Measurements from ENCODE around the gene GPC5. TPM values are rescaled to one million over a fixed set of nuclear protein-coding genes. Genes with fewer than 3 reads are reported as not detected.
A peak's percentile ranks its signal among the peaks of the same experiment; 100 is the strongest.

The GPC5 gene
- polyA plus RNA-seq, 4 donors, result 0.18 to 0.86 TPM; not detected in 2

DNA sequence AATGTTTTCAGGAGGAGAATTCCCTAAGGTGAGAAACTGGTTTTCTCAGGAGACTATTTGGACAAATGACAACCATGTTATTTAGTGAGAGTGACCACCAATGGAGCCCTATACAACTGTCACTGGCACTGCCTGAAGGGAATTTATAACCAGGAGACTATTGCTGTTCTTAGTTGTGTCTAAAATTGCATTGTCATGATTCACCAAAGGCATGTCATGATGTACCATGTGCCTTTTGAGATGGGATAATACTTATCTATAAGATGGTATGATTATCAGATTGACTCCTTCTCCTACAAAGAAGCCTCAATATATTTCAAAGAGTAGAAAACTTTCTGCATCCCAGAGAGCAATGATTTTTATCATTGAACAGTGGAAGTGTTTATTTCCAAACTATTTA is 1088.8 kb downstream of the GPC5 start:
- Histone ChIP-seq H3K4me1 (ENCODE audit: control insufficient read depth in 3 of 3, insufficient read depth in 2 of 3, low read depth in 1 of 3, low read length in 2 of 3) (no peaks in the 10 kb centered on the region), H3K27me3 (ENCODE audit: control insufficient read depth in 3 of 3, insufficient read depth in 3 of 3, low read length in 3 of 3) (no peaks in the 10 kb centered on the region), H3K36me3 (ENCODE audit: control insufficient read depth in 3 of 3, insufficient read depth in 2 of 3, low read depth in 1 of 3, low read length in 3 of 3) (no peaks in the 10 kb centered on the region), H3K27ac (ENCODE audit: low read depth in 1 of 3, low read length in 2 of 3) (no peak overlapping the region), H3K4me3 (ENCODE audit: low read depth in 1 of 3, low read length in 3 of 3) (no peak overlapping the region), H3K9me3 (ENCODE audit: control insufficient read depth in 2 of 2, insufficient read depth in 1 of 2, low read depth in 1 of 2, low read length in 1 of 2) (no peaks in the 10 kb centered on the region)
- FAIRE-seq (no peak), DNase-seq (no peak)

- no peaks in the 10 kb centered on the region for H3K36me3 ChIP-seq (ENCODE audit: control insufficient read depth in 3 of 3, insufficient read depth in 2 of 3, low read depth in 1 of 3, low read length in 3 of 3)
- FAIRE-seq (no peak), DNase-seq (no peak)
- H3K4me3 ChIP-seq (ENCODE audit: low read depth in 1 of 3, low read length in 3 of 3), result no peak overlapping the region
- no peaks in the 10 kb centered on the region for H3K4me1 ChIP-seq (ENCODE audit: control insufficient read depth in 3 of 3, insufficient read depth in 2 of 3, low read depth in 1 of 3, low read length in 2 of 3)
- H3K9me3 ChIP-seq (ENCODE audit: control insufficient read depth in 2 of 2, insufficient read depth in 1 of 2, low read depth in 1 of 2, low read length in 1 of 2), result no peaks in the 10 kb centered on the region
- H3K27me3 ChIP-seq (ENCODE audit: control insufficient read depth in 3 of 3, insufficient read depth in 3 of 3, low read length in 3 of 3), result no peaks in the 10 kb centered on the region
- no peak overlapping the region for H3K27ac ChIP-seq (ENCODE audit: low read depth in 1 of 3, low read length in 2 of 3)
- 83 to 92% (median 91%) methylated on average over 7 of the region's 7 CpGs for WGBS, 3 donors
Observed at GRCh38 chr13:92488249-92488852, 1089.9 kb downstream of the GPC5 start.

DNA sequence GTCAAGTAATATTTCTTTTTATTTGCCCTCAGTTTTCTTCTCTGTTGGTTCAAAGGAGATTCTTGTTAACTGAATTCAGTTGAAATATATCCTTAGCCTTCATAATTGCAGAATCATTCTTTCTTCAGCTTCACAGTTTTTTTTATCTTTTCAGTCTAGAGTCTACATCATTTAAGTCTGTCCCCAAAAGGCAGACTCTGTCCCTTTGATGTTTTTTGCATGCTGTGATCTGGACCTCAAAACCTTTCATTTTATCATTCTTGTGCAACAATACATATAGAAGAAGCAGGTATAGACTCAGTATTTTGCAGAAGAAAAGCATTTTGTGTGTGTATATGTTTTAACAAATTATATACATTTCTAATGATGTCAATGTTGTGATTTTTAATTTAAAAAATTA is 1093.4 kb downstream of the GPC5 start:
- Histone ChIP-seq H3K27me3 (ENCODE audit: control insufficient read depth in 3 of 3, insufficient read depth in 3 of 3, low read length in 3 of 3) (no peaks in the 10 kb centered on the region), H3K9me3 (ENCODE audit: control insufficient read depth in 2 of 2, insufficient read depth in 1 of 2, low read depth in 1 of 2, low read length in 1 of 2) (peaks cover 0 to 3% of the 10 kb centered on the region in 2 donors), H3K36me3 (ENCODE audit: control insufficient read depth in 3 of 3, insufficient read depth in 2 of 3, low read depth in 1 of 3, low read length in 3 of 3) (no peaks in the 10 kb centered on the region), H3K4me3 (ENCODE audit: low read depth in 1 of 3, low read length in 3 of 3) (no peak overlapping the region), H3K27ac (ENCODE audit: low read depth in 1 of 3, low read length in 2 of 3) (no peak overlapping the region), H3K4me1 (ENCODE audit: control insufficient read depth in 3 of 3, insufficient read depth in 2 of 3, low read depth in 1 of 3, low read length in 2 of 3) (no peaks in the 10 kb centered on the region)
- DNase-seq, result no peak
- FAIRE-seq, result no peak

DNA sequence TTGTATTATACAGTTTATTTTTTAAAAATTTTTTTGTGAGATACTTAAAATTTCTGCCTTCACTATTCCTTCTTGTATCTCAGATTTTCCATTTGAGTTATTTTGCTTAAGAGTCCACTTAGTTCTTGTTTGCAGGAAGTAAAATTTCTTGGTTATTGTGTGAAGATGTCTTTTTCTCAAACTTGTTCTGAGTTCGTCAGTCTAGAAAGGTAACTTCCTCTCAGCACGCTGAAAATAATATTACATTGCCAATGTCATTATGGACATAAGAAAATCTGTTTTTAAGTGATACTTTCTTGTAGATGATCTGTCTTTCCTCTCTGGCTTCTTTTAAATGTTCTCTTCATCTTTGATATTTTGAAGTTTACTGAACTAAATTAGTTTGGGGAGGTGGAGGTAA is 1096.5 kb downstream of the GPC5 start:
- peaks cover 0 to 4% of the 10 kb centered on the region in 2 donors for H3K9me3 ChIP-seq (ENCODE audit: control insufficient read depth in 2 of 2, insufficient read depth in 1 of 2, low read depth in 1 of 2, low read length in 1 of 2)
- no peaks in the 10 kb centered on the region for H3K4me1 ChIP-seq (ENCODE audit: control insufficient read depth in 3 of 3, insufficient read depth in 2 of 3, low read depth in 1 of 3, low read length in 2 of 3)
- 86 to 94% (median 90%) methylated on average over 2 of the region's 2 CpGs for WGBS, 3 donors
- no peaks in the 10 kb centered on the region for H3K36me3 ChIP-seq (ENCODE audit: control insufficient read depth in 3 of 3, insufficient read depth in 2 of 3, low read depth in 1 of 3, low read length in 3 of 3)
- no peak overlapping the region for H3K4me3 ChIP-seq (ENCODE audit: low read depth in 1 of 3, low read length in 3 of 3)
- H3K27ac ChIP-seq (ENCODE audit: low read depth in 1 of 3, low read length in 2 of 3), result no peak overlapping the region
- DNase-seq (no peak), FAIRE-seq (no peak)
- no peaks in the 10 kb centered on the region for H3K27me3 ChIP-seq (ENCODE audit: control insufficient read depth in 3 of 3, insufficient read depth in 3 of 3, low read length in 3 of 3)

GRCh38 chr13:92500192-92500591 is 1101.8 kb downstream of the GPC5 start:
- H3K9me3 ChIP-seq (ENCODE audit: control insufficient read depth in 2 of 2, insufficient read depth in 1 of 2, low read depth in 1 of 2, low read length in 1 of 2), result peaks cover 0 to 14% of the 10 kb centered on the region in 2 donors
- 32 to 47% (median 37%) methylated on average over 6 of the region's 6 CpGs for WGBS, 3 donors
- no peaks in the 10 kb centered on the region for H3K36me3 ChIP-seq (ENCODE audit: control insufficient read depth in 3 of 3, insufficient read depth in 2 of 3, low read depth in 1 of 3, low read length in 3 of 3)
- H3K27me3 ChIP-seq (ENCODE audit: control insufficient read depth in 3 of 3, insufficient read depth in 3 of 3, low read length in 3 of 3), result no peaks in the 10 kb centered on the region
- peak in 1 of 2 donors; percentile 9 for DNase-seq
- no peak overlapping the region for H3K4me3 ChIP-seq (ENCODE audit: low read depth in 1 of 3, low read length in 3 of 3)
- FAIRE-seq, result no peak
- H3K4me1 ChIP-seq (ENCODE audit: control insufficient read depth in 3 of 3, insufficient read depth in 2 of 3, low read depth in 1 of 3, low read length in 2 of 3), result no peaks in the 10 kb centered on the region
- H3K27ac ChIP-seq (ENCODE audit: low read depth in 1 of 3, low read length in 2 of 3), result no peak overlapping the region

- Histone ChIP-seq H3K27me3 (ENCODE audit: control insufficient read depth in 3 of 3, insufficient read depth in 3 of 3, low read length in 3 of 3) (no peaks in the 10 kb centered on the region), H3K4me3 (ENCODE audit: low read depth in 1 of 3, low read length in 3 of 3) (no peak overlapping the region), H3K4me1 (ENCODE audit: control insufficient read depth in 3 of 3, insufficient read depth in 2 of 3, low read depth in 1 of 3, low read length in 2 of 3) (no peaks in the 10 kb centered on the region), H3K9me3 (ENCODE audit: control insufficient read depth in 2 of 2, insufficient read depth in 1 of 2, low read depth in 1 of 2, low read length in 1 of 2) (no peaks in the 10 kb centered on the region), H3K36me3 (ENCODE audit: control insufficient read depth in 3 of 3, insufficient read depth in 2 of 3, low read depth in 1 of 3, low read length in 3 of 3) (no peaks in the 10 kb centered on the region), H3K27ac (ENCODE audit: low read depth in 1 of 3, low read length in 2 of 3) (no peak overlapping the region)
- DNase-seq, result no peak
- 64 to 69% (median 66%) methylated on average over 2 of the region's 2 CpGs for WGBS, 3 donors
- FAIRE-seq, result no peak
Observed at GRCh38 chr13:92510416-92510815, 1112.0 kb downstream of the GPC5 start.

DNA sequence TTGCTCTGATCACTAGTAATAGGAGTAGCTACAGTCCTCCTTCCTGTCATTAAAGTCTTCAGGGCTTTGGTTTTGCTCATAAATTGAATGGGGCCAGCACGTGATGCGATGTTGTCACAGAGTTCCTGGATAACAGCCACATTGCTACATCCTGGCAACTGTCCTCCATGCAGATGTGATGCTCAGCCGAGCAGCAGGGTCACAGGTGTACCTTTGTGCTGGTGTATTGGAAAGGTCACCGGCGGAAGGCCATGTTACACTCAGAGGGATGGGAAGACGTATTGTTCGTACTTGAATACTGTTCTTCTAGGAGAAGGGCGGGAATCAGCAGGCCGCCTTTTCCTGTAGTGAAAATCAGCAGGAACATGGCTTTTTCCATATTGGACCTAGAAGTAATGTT is 1114.4 kb downstream of the GPC5 start:
- 78 to 90% (median 78%) methylated on average over 9 of the region's 9 CpGs for WGBS, 3 donors
- Histone ChIP-seq H3K27ac (ENCODE audit: low read depth in 1 of 3, low read length in 2 of 3) (no peak overlapping the region), H3K4me1 (ENCODE audit: control insufficient read depth in 3 of 3, insufficient read depth in 2 of 3, low read depth in 1 of 3, low read length in 2 of 3) (no peaks in the 10 kb centered on the region), H3K36me3 (ENCODE audit: control insufficient read depth in 3 of 3, insufficient read depth in 2 of 3, low read depth in 1 of 3, low read length in 3 of 3) (no peaks in the 10 kb centered on the region), H3K4me3 (ENCODE audit: low read depth in 1 of 3, low read length in 3 of 3) (no peak overlapping the region), H3K27me3 (ENCODE audit: control insufficient read depth in 3 of 3, insufficient read depth in 3 of 3, low read length in 3 of 3) (no peaks in the 10 kb centered on the region), H3K9me3 (ENCODE audit: control insufficient read depth in 2 of 2, insufficient read depth in 1 of 2, low read depth in 1 of 2, low read length in 1 of 2) (peaks cover 0 to 9% of the 10 kb centered on the region in 2 donors)
- no peak for DNase-seq
- FAIRE-seq, result no peak

DNA sequence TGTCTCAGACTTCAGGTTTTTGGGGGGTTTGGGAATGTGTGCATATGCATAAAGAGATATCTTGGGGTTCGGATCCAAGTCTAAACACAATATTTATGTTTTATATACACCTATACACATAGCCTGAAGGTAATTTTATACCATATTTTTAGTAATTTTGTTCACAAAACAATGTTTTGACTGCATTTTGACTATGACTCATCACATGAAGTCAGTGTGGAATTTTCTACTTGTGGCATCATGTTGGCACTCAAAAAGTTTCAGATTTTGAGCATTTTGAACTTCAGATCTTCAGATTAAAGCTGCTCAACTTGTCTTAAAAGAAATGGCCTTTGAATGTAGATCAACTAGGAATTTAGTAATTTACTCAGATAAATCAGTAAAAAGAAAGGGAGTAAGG is 1115.3 kb downstream of the GPC5 start:
- H3K36me3 ChIP-seq (ENCODE audit: control insufficient read depth in 3 of 3, insufficient read depth in 2 of 3, low read depth in 1 of 3, low read length in 3 of 3), result no peaks in the 10 kb centered on the region
- no peak overlapping the region for H3K4me3 ChIP-seq (ENCODE audit: low read depth in 1 of 3, low read length in 3 of 3)
- no peaks in the 10 kb centered on the region for H3K27me3 ChIP-seq (ENCODE audit: control insufficient read depth in 3 of 3, insufficient read depth in 3 of 3, low read length in 3 of 3)
- DNase-seq (no peak), FAIRE-seq (no peak)
- H3K9me3 ChIP-seq (ENCODE audit: control insufficient read depth in 2 of 2, insufficient read depth in 1 of 2, low read depth in 1 of 2, low read length in 1 of 2), result peaks cover 0 to 9% of the 10 kb centered on the region in 2 donors
- WGBS, 3 donors, result 7 to 42% (median 22%) methylated on average over 1 of the region's 1 CpG
- no peaks in the 10 kb centered on the region for H3K4me1 ChIP-seq (ENCODE audit: control insufficient read depth in 3 of 3, insufficient read depth in 2 of 3, low read depth in 1 of 3, low read length in 2 of 3)
- H3K27ac ChIP-seq (ENCODE audit: low read depth in 1 of 3, low read length in 2 of 3), result no peak overlapping the region

DNA sequence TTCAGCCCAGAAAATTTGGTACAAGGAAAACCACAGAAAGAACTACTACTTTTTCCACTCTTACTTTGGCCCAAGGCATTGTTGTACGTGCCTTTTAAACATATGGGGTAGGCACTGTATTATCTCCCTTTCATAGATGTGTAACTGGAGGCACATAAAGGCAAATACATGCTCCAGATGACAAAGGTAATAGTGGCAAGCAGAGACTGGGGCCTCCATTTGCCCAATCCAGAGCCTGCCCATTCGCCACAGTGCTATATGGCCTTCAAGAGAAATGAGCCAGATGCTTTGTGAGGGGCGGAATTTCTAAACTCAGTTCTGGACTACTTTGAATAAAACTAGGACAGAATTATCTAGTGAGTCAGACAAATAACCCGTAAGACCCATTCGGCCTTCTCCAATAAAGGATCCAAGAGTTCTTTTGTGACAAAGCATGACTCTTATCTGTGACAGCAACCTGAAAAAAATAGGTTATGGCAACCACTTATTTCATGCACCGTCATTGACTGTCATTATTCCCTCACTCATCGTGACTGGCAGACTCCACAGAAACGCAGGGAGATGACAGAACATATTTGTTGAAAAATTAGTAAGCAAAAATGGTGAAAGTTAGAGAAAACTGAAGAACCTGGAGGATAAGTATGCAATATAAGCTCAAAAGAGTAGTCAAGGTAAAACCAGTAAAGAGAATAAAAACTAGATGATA is 1116.2 kb downstream of the GPC5 start:
- H3K4me1 ChIP-seq (ENCODE audit: control insufficient read depth in 3 of 3, insufficient read depth in 2 of 3, low read depth in 1 of 3, low read length in 2 of 3), result no peaks in the 10 kb centered on the region
- peaks cover 0 to 9% of the 10 kb centered on the region in 2 donors for H3K9me3 ChIP-seq (ENCODE audit: control insufficient read depth in 2 of 2, insufficient read depth in 1 of 2, low read depth in 1 of 2, low read length in 1 of 2)
- no peaks in the 10 kb centered on the region for H3K27me3 ChIP-seq (ENCODE audit: control insufficient read depth in 3 of 3, insufficient read depth in 3 of 3, low read length in 3 of 3)
- H3K27ac ChIP-seq (ENCODE audit: low read depth in 1 of 3, low read length in 2 of 3), result no peak overlapping the region
- DNase-seq (no peak), FAIRE-seq (no peak)
- 89 to 93% (median 90%) methylated on average over 8 of the region's 8 CpGs for WGBS, 3 donors
- no peak overlapping the region for H3K4me3 ChIP-seq (ENCODE audit: low read depth in 1 of 3, low read length in 3 of 3)
- no peaks in the 10 kb centered on the region for H3K36me3 ChIP-seq (ENCODE audit: control insufficient read depth in 3 of 3, insufficient read depth in 2 of 3, low read depth in 1 of 3, low read length in 3 of 3)

Data from small intestine (tissue), 7 donors.